CD14-positive monocyte (primary cell): ENCODE results near the gene PPP6R3. TPM values are rescaled to one million over a fixed set of nuclear protein-coding genes. Genes with fewer than 3 reads are reported as not detected.

ENCODE experiments used
- DNase-seq, 3 donors: peaks; one replicate each; pipeline ENCODE4 v3.0.0-alpha.2; 2011 to 2022
- H2AFZ ChIP-seq: 2 replicates; pipeline ENCODE4 v1.6.0; 2012; ENCODE audit warnings: mild to moderate bottlenecking, low read depth, low read length, inconsistent platforms; ENCODE audit not compliant: insufficient read depth, poor library complexity, severe bottlenecking
- H3K27ac ChIP-seq, 2 donors: 1 replicate in 1 of 2; 2 replicates in 1 of 2; pipeline ENCODE4 v1.5.1; 2012 to 2013; ENCODE audit warnings: low read length in 2 of 2, control low read depth in 1 of 2, inconsistent platforms in 1 of 2, low read depth in 1 of 2, mild to moderate bottlenecking in 1 of 2
- H3K27me3 ChIP-seq, 2 donors: one replicate each; pipeline versions ENCODE4 v1.6.0 to v1.6.1; 2011 to 2013; ENCODE audit warnings: low read length in 2 of 2; ENCODE audit not compliant: control insufficient read depth in 2 of 2, insufficient read depth in 2 of 2
- H3K36me3 ChIP-seq, 2 donors: replicated peaks in 1 of 2; 1 replicate in 1 of 2; 2 replicates in 1 of 2; pipeline versions ENCODE4 v1.5.1 to v1.6.1; 2012 to 2013; ENCODE audit warnings: low read length in 2 of 2, control low read depth in 1 of 2, inconsistent platforms in 1 of 2, mild to moderate bottlenecking in 1 of 2; ENCODE audit not compliant: insufficient read depth in 2 of 2, control insufficient read depth in 1 of 2
- H3K4me1 ChIP-seq, 2 donors: 1 replicate in 1 of 2; 2 replicates in 1 of 2; pipeline versions ENCODE4 v1.5.1 to v1.6.1; 2012 to 2013; ENCODE audit warnings: low read length in 2 of 2, control low read depth in 1 of 2, inconsistent platforms in 1 of 2, mild to moderate bottlenecking in 1 of 2, moderate library complexity in 1 of 2; ENCODE audit not compliant: insufficient read depth in 2 of 2, control insufficient read depth in 1 of 2
- H3K4me2 ChIP-seq: replicated peaks from 2 replicates; pipeline ENCODE3; 2012; ENCODE audit warnings: low read length, moderate library complexity, mild to moderate bottlenecking; ENCODE audit not compliant: poor library complexity, severe bottlenecking; ENCODE audit errors: extremely low read depth
- H3K4me3 ChIP-seq, 3 experiments: fragments of 200-600 bp in 1 of 3; sonication (generic) in 1 of 3; replicated peaks in 1 of 3; 1 replicate in 2 of 3; 2 replicates in 1 of 3; pipeline ENCODE4 v1.5.1; 2011 to 2013; ENCODE audit warnings: low read length in 3 of 3, mild to moderate bottlenecking in 3 of 3, control low read depth in 2 of 3, low read depth in 2 of 3, inconsistent platforms in 1 of 3, moderate library complexity in 1 of 3
- H3K79me2 ChIP-seq: 2 replicates; pipeline ENCODE4 v1.6.0; 2012; ENCODE audit warnings: mild to moderate bottlenecking, control low read depth, inconsistent platforms, low read length, moderate library complexity; ENCODE audit not compliant: insufficient read depth
- H3K9ac ChIP-seq: 2 replicates; pipeline ENCODE4 v1.6.0; 2017; ENCODE audit warnings: low read length, mild to moderate bottlenecking; ENCODE audit not compliant: insufficient read depth, poor library complexity, severe bottlenecking
- H3K9me3 ChIP-seq, 2 donors: replicated peaks in 1 of 2; 1 replicate in 1 of 2; 2 replicates in 1 of 2; pipeline versions ENCODE4 v1.5.1 to v1.6.1; 2012 to 2013; ENCODE audit warnings: low read length in 2 of 2, control low read depth in 1 of 2; ENCODE audit not compliant: control insufficient read depth in 1 of 2, insufficient read depth in 1 of 2
- H4K20me1 ChIP-seq: 2 replicates; pipeline ENCODE4 v1.6.0; 2012; ENCODE audit warnings: mild to moderate bottlenecking, low read length, control low read depth, moderate library complexity; ENCODE audit not compliant: insufficient read depth
- H3K27ac Mint-ChIP-seq, 7 donors: one replicate each; pipeline ENCODE4 v1.8.0; 2020; ENCODE audit warnings: mild to moderate bottlenecking in 7 of 7, mixed read lengths in 7 of 7, moderate library complexity in 6 of 7, inconsistent platforms in 2 of 7
- H3K27me3 Mint-ChIP-seq, 3 donors: one replicate each; pipeline ENCODE4 v1.8.0; 2021 to 2022; ENCODE audit warnings: low read depth in 3 of 3, mild to moderate bottlenecking in 3 of 3, mixed read lengths in 3 of 3, moderate library complexity in 3 of 3, inconsistent platforms in 1 of 3
- H3K36me3 Mint-ChIP-seq, 2 donors: one replicate each; pipeline ENCODE4 v1.8.0; 2020; ENCODE audit warnings: mixed read lengths in 2 of 2, inconsistent platforms in 1 of 2, mild to moderate bottlenecking in 1 of 2
- H3K4me1 Mint-ChIP-seq: one replicate; pipeline ENCODE4 v1.8.0; 2020; ENCODE audit warnings: mild to moderate bottlenecking, mixed read lengths
- H3K4me3 Mint-ChIP-seq, 2 donors: one replicate each; pipeline ENCODE4 v1.8.0; 2020; ENCODE audit warnings: mild to moderate bottlenecking in 2 of 2, mixed read lengths in 2 of 2, moderate library complexity in 1 of 2
- H3K9me3 Mint-ChIP-seq, 7 donors: one replicate each; pipeline ENCODE4 v1.8.0; 2020 to 2022; ENCODE audit warnings: mixed read lengths in 7 of 7, mild to moderate bottlenecking in 6 of 7, moderate library complexity in 6 of 7, inconsistent platforms in 2 of 7
- WGBS: methylation state at CpG from one replicate; pipeline ENCODE4 v1.1.5; 2013; ENCODE audit warnings: missing lambda C conversion rate; ENCODE audit not compliant: insufficient coverage; 5-methylcytosine and 5-hydroxymethylcytosine counted together
- intact Hi-C, 2 donors: fragments of 100-400 bp; cut with micrococcal nuclease; formaldehyde crosslinking; loops; one replicate each; pipeline versions ENCODE4 v1.15.0 to v1.15.1; 2023
- polyA plus RNA-seq, 3 donors: library from polyadenylated mRNA; depleted of rRNA in 1 of 3; unstranded in 2 of 3; stranded (reverse) in 1 of 3; fragments of 300-500 nt in 2 of 3; fragments of >200 nt in 1 of 3; fragmentation: Illumina TruSeq in 2 of 3; gene quantifications; 1 replicate in 2 of 3; 2 replicates in 1 of 3; pipeline ENCODE4 v1.2.3, GENCODE V29; 2012 to 2021
- TF ChIP-seq, protein P1 (sequence below): fragments of 200-600 bp; IDR thresholded peaks from one replicate; pipeline ENCODE4 v1.8.0; 2022; ENCODE audit warnings: antibody characterized with exemption, mild to moderate bottlenecking

PPP6R3 gene
- polyA plus RNA-seq, 3 donors, result 22.9 to 39.4 (median 38.1) TPM

DNA sequence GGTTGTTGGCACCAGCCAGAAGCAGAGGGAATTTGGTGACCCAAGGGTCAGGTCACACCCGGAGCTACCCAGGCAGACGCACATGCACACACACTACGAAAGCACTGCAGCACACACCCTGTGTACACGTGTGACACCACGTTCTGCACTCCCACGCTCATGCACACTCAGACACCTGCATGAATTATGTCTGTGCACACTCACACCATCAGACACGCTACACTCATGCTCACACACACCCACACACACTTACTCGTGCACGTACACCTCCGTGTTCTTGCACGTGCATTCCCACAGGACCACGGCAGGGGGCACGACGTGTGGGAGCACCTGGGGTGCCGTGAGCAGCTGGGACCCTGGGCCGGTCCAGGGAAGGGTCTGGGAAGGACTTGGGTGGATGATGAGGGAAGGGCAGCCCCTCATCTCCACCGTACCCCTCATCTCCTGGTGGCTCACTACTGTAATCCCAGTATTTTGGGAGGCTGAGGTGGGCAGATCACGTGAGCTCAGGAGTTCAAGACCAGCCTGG is 203.0 kb downstream of the PPP6R3 start:
- no peak overlapping the region for H3K27ac Mint-ChIP-seq

DNA sequence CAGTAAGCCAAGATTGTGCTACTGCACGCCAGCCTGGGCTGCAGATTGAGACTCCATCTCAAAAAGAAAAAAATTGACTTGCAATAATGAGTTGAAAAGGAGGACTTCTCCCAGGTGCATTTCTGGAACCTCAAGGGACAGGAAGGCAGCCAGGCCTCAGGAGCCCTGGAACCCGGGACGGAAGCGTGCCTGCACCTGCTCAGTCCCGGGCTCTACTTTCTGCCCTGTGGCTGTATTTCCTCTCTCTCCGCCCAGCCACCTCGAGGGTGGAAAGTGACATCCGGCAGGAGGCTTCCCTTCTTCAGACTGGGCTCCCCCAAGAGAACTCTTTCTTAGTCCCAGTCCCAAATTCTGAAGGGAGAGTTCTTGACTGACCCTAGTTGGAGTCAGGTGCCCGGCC is 203.6 kb downstream of the PPP6R3 start:
- intact Hi-C loops, result no loop called here
- Histone ChIP-seq H3K27ac (no peak overlapping the region), H2AFZ (no peak overlapping the region), H3K79me2 (no peaks in the 10 kb centered on the region), H3K27me3 (no peaks in the 10 kb centered on the region), H3K9ac (no peak overlapping the region), H4K20me1 (no peaks in the 10 kb centered on the region), H3K9me3 (no peaks in the 10 kb centered on the region), H3K4me1 (no peaks in the 10 kb centered on the region), H3K4me3 (no peak overlapping the region), H3K36me3 (no peaks in the 10 kb centered on the region), H3K4me2 (no peak overlapping the region)
- Mint-ChIP-seq H3K27ac (no peak overlapping the region), H3K27me3 (peaks cover 0 to 11% (median 9%) of the 10 kb centered on the region in 3 donors), H3K36me3 (no peaks in the 10 kb centered on the region), H3K9me3 (peaks cover 0 to 11% (median 0%) of the 10 kb centered on the region in 7 donors), H3K4me1 (no peaks in the 10 kb centered on the region), H3K4me3 (no peak overlapping the region)
- 91% methylated on average over 8 of the region's 9 CpGs for WGBS
- TF ChIP-seq, protein P1, sequence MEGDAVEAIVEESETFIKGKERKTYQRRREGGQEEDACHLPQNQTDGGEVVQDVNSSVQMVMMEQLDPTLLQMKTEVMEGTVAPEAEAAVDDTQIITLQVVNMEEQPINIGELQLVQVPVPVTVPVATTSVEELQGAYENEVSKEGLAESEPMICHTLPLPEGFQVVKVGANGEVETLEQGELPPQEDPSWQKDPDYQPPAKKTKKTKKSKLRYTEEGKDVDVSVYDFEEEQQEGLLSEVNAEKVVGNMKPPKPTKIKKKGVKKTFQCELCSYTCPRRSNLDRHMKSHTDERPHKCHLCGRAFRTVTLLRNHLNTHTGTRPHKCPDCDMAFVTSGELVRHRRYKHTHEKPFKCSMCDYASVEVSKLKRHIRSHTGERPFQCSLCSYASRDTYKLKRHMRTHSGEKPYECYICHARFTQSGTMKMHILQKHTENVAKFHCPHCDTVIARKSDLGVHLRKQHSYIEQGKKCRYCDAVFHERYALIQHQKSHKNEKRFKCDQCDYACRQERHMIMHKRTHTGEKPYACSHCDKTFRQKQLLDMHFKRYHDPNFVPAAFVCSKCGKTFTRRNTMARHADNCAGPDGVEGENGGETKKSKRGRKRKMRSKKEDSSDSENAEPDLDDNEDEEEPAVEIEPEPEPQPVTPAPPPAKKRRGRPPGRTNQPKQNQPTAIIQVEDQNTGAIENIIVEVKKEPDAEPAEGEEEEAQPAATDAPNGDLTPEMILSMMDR, result no peak
- no peak for DNase-seq

More for the DNA sequence above, 203.0 kb downstream of the PPP6R3 start:
- no peak for DNase-seq
- Histone ChIP-seq H2AFZ (no peak overlapping the region), H3K4me3 (no peak overlapping the region), H3K79me2 (no peaks in the 10 kb centered on the region), H3K27ac (no peak overlapping the region), H3K9me3 (no peaks in the 10 kb centered on the region), H3K4me1 (no peaks in the 10 kb centered on the region), H4K20me1 (no peaks in the 10 kb centered on the region), H3K4me2 (no peak overlapping the region), H3K9ac (no peak overlapping the region), H3K36me3 (no peaks in the 10 kb centered on the region), H3K27me3 (no peaks in the 10 kb centered on the region)
- intact Hi-C loops, result no loop called here
- Mint-ChIP-seq H3K27me3 (peaks cover 0 to 11% (median 10%) of the 10 kb centered on the region in 3 donors), H3K36me3 (no peaks in the 10 kb centered on the region), H3K9me3 (peaks cover 0 to 11% (median 0%) of the 10 kb centered on the region in 7 donors), H3K4me1 (no peaks in the 10 kb centered on the region), H3K4me3 (no peak overlapping the region)
- TF ChIP-seq, protein P1, result no peak
- 91% methylated on average over 7 of the region's 18 CpGs for WGBS
